ENCODE data around the gene MUC5B. TPM values are rescaled to one million over a fixed set of nuclear protein-coding genes. Genes with fewer than 3 reads are reported as not detected.
"Not testable (repeated sequence)": the region's sequence is repeated elsewhere in the genome, so short reads cannot be mapped to it uniquely, and the experiment has no call there.

The MUC5B gene, protein sequence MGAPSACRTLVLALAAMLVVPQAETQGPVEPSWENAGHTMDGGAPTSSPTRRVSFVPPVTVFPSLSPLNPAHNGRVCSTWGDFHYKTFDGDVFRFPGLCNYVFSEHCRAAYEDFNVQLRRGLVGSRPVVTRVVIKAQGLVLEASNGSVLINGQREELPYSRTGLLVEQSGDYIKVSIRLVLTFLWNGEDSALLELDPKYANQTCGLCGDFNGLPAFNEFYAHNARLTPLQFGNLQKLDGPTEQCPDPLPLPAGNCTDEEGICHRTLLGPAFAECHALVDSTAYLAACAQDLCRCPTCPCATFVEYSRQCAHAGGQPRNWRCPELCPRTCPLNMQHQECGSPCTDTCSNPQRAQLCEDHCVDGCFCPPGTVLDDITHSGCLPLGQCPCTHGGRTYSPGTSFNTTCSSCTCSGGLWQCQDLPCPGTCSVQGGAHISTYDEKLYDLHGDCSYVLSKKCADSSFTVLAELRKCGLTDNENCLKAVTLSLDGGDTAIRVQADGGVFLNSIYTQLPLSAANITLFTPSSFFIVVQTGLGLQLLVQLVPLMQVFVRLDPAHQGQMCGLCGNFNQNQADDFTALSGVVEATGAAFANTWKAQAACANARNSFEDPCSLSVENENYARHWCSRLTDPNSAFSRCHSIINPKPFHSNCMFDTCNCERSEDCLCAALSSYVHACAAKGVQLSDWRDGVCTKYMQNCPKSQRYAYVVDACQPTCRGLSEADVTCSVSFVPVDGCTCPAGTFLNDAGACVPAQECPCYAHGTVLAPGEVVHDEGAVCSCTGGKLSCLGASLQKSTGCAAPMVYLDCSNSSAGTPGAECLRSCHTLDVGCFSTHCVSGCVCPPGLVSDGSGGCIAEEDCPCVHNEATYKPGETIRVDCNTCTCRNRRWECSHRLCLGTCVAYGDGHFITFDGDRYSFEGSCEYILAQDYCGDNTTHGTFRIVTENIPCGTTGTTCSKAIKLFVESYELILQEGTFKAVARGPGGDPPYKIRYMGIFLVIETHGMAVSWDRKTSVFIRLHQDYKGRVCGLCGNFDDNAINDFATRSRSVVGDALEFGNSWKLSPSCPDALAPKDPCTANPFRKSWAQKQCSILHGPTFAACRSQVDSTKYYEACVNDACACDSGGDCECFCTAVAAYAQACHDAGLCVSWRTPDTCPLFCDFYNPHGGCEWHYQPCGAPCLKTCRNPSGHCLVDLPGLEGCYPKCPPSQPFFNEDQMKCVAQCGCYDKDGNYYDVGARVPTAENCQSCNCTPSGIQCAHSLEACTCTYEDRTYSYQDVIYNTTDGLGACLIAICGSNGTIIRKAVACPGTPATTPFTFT (N-terminal part only)
- total RNA-seq (ENCODE audit: insufficient read depth, low replicate concordance): 1.2 TPM

DNA sequence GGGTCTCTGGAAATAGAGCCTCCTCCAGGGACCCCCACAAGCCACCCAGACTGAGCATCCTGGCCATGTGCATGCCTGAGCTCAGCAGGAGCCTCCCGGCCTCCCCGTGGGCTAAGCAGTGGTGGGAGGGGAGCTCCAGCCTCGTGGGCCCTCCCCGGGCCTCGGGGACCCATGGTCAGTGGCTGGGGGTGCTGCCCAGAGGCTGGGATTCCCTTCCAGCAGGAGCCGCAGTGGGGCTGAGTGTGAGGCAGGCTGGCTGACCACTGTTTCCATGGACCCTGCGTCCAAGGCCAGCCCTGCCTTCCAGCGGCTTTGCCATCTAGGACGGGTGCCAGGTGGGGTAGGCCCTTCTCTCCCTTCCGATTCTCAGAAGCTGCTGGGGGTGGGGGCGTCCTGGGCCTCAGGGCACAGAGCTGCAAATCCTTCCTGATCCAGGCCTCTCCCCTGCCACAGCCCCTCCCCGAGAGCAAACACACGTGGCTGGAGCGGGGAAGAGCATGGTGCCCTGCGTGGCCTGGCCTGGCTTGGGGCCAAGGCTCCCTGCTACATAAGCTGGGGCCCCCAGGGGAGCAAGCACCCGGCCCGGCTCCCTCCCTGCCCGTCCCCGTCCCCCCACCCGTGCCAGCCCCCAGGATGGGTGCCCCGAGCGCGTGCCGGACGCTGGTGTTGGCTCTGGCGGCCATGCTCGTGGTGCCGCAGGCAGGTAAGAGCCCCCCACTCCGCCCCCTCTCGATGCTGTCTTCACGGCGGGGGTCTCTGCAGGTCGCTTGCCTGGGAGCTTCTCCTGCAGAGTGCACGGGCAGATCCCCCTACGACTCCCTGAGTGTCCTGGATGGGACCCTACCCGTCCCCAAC is at the start of gene MUC5B:
MUC5B (plus strand) TSS at position 576 of the 855 bp plus-strand sequence; CDS start at position 634, 58 bp downstream.
- DNase-seq (ENCODE audit: low spot score): peak; percentile 63

DNA sequence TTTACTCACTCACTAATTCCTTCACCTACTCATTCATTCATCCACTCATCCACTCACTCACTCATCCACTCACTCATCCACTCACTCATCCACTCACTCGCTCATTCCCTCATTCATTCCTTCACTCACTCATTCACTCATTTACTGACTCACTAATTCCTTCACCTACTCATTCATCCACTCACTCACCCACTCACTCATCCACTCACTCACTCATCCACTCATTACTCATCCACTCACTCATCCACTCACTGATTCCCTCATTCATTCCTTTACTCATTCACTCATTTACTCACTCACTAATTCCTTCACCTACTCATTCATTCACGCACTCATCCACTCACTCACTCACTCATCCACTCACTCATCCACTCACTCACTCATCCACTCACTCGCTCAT is 49.5 kb upstream of the MUC5B start:
- DNase-seq (ENCODE audit: low spot score): not testable (repeated sequence)

DNA sequence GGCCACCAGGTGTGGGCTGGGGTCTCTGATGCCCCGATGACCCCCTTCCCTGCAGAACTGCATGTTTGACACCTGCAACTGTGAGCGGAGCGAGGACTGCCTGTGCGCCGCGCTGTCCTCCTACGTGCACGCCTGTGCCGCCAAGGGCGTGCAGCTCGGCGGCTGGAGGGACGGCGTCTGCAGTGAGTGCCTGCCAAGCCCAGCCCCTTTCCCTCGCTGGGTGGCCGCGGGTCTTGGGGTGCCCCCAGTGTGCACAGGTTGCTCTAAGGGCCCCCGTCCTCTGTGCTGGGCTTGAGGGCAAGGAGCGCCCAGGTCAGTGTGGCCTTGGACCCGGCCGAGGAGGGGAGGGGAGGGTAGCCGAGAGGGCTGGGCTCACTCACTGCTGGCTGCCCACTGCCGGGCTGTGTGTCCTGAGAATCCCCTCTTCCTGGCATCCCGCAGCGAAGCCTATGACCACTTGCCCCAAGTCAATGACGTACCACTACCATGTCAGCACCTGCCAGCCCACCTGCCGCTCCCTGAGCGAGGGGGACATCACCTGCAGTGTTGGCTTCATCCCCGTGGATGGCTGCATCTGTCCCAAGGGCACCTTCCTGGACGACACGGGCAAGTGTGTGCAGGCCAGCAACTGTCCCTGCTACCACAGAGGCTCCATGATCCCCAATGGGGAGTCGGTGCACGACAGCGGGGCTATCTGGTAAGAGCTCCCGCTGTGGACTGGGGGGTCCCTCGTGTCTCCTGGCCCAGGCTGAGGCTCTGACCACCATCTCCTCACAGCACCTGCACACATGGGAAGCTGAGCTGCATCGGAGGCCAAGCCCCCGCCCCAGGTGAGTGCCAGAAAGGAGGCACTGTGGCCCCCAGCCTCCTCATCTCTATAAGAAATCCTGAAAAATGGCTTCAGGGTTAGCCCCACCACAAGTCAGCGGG is 48.2 kb upstream of the MUC5B start:
- no peak for DNase-seq (ENCODE audit: low spot score)

DNA sequence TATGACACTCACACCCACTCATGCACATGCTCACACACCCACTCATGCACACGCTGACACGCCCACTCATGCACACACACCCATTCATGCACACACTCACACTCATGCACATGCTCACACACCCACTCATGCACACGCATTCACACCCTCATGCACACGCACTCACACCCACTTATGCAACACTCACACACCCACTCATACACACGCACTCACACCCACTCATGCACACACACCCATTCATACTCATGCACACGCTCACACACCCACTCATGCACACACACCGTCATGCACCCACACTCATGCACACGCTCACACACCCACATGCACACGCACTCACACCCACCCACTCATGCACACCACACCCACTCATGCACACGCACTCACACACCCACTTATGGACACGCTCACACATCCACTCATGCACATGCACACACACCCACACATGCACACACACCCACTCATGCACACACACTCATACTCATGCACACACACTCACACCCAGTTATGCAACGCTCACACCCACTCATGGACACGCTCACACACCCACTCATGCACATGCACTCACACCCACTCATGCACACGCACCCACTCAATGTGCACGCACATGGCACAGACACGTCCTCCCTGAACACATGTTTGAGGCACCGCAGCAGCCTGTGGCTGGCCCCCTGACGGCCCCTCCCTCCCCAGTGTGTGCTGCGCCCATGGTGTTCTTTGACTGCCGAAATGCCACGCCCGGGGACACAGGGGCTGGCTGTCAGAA is 47.2 kb upstream of the MUC5B start:
- DNase-seq (ENCODE audit: low spot score): no peak

DNA sequence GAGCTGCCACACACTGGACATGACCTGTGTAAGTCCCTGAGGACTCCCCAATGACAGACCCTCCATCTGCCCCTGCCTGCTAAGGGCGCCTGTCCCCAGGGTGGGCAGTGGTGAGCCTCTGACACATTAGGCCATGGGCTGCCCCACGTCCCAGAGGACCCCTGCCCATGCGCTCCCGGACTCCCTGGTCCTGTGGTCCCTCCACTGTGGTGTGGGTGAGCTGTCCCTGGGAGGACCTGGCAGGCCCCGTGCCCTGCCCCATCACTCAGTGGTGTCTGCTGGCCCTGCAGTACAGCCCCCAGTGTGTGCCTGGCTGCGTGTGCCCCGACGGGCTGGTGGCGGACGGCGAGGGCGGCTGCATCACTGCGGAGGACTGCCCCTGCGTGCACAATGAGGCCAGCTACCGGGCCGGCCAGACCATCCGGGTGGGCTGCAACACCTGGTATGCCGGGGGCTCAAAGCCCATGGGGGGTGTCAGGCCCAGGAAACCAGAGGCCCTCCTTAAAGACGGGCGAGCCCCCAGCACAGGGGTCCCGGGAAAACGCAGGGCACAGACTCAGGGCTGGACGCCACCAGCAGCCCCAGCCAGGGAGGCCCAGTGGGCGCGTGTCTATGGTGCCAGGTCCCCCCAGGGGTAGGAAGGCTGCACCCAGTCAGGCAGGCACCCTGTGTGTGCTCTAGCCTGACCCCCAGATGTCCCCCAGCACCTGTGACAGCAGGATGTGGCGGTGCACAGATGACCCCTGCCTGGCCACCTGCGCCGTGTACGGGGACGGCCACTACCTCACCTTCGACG is 46.4 kb upstream of the MUC5B start:
- DNase-seq (ENCODE audit: low spot score): no peak

DNA sequence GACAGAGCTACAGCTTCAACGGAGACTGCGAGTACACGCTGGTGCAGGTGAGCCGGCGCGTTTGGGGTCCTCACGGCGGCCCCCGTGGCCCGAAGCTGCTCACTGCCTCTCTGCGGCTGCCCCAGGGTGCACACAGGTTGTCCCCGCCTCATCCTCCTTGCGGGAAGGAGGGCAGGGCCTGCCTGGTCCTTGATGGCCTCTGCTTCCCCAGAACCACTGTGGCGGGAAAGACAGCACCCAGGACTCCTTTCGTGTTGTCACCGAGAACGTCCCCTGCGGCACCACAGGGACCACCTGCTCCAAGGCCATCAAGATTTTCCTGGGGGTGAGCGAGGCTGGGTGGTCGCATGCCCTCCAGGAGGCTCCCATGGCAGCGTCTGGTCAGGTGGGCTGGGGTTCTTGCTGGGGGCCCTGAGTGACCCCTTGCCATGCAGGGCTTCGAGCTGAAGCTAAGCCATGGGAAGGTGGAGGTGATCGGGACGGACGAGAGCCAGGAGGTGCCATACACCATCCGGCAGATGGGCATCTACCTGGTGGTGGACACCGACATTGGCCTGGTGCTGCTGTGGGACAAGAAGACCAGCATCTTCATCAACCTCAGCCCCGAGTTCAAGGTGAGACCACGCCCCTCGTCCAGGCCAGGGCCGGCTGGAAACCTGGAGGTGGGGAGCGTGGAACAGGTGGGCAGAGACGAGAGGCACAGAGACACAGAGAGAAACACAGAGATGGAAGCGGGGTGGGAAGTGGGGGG is 45.7 kb upstream of the MUC5B start:
- no peak for DNase-seq (ENCODE audit: low spot score)

DNA sequence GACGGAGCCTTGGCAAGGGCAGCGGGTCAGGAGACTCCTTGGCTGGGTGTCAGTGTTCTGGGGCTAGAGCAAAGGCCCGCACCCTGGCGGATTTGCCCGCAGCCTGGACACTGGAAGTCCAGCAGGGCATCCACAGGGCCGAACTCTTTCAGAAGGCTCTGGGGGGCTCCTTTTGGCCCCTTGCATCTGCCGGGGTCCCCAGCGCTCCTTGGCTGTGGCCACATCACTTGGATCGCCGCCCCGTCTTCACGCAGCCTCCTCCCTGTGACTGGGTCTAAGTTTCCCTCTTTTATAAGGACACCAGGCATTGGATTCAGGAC is 45.1 kb upstream of the MUC5B start:
- no peak for DNase-seq (ENCODE audit: low spot score)

DNA sequence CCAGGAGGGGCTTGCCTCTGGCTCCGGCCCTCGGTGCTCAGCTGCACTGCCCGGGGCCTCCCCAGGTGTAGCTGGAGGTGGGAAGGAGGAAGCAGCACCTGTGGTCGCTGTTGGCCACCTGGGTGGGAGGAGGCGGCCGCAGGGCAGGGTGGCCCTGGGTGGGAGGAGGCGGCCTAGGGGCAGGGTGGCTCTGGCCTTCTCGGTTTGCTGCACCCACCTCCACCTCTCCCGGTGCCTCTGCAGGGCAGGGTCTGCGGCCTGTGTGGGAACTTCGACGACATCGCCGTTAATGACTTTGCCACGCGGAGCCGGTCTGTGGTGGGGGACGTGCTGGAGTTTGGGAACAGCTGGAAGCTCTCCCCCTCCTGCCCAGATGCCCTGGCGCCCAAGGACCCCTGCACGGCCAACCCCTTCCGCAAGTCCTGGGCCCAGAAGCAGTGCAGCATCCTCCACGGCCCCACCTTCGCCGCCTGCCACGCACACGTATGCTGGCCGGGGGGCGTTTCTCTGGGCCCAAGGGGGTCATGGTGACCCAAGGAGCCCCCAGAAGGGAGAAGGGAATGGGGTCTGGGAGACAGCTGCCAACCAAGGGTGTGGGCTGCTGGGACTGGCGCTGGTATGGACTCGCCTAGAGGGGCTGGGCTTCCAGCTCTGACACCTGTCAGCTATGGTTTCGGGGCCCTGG is 44.5 kb upstream of the MUC5B start:
- no peak for DNase-seq (ENCODE audit: low spot score)

DNA sequence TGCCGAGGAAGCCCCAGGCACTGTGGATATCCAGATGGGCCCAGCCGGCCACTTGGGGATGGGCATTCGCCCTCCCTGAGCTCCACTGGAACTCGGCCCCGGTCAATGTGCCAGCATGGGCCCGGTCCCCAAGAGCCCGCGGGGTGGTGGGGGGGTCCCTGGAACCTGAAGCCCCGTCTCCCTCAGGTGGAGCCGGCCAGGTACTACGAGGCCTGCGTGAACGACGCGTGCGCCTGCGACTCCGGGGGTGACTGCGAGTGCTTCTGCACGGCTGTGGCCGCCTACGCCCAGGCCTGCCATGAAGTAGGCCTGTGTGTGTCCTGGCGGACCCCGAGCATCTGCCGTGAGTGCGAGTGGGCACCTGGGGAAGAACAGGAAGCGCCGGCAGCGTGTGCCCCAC is 44.0 kb upstream of the MUC5B start:
- no peak for DNase-seq (ENCODE audit: low spot score)

DNA sequence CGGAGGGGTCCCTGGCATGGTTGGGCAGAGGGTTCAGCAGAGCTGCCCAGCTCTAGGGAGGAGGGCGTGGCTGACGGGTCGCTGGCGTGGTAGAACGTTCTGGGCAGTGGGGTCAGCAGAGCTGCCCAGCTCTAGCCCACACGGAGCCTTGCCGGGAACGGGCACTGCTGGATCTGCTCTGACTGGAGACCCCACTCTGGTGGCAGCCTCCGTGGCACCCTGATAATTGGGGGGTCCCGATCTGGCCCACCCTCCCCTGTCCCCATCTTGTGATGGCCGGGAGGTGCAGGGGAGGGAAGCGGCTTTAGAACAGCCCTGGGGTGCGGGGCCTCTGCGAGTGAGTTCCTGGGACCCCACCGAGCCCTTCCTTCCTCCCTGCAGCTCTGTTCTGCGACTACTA is 43.2 kb upstream of the MUC5B start:
- DNase-seq (ENCODE audit: low spot score): no peak

DNA sequence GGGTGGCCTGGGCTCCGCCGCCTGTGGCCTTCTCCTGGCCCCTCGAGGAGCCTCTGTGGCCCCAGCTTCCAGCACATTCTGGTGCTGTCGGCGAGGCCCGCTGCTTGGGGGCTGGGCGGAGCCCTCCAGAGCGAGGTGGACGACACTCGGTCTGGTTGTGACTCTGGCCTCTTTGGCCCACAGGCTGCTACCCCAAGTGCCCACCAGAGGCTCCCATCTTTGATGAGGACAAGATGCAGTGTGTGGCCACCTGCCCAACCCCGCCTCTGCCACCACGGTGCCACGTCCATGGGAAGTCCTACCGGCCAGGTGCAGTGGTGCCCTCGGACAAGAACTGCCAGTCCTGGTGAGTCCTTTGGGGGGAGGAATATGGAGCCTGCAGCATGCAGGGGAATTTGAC is 42.7 kb upstream of the MUC5B start:
- no peak for DNase-seq (ENCODE audit: low spot score)

DNA sequence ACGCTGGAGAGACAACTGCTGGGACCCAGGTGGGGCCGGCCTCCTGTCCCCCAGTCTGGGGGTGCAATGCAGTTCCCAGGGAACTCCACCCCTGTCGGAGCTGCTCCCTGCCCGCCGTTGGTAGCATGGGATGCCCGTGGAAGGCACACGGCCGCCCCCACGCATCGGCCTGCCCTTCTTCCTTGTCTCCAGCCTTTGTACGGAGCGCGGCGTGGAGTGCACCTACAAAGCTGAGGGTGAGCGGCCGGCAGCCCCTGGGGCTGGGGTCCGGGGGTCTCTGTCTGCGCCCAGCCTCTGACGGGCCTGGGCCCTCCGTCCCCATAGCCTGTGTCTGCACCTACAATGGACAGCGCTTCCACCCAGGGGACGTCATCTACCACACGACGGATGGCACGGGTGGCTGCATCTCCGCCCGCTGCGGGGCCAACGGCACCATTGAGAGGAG is 41.9 kb upstream of the MUC5B start:
- DNase-seq (ENCODE audit: low spot score): no peak

DNA sequence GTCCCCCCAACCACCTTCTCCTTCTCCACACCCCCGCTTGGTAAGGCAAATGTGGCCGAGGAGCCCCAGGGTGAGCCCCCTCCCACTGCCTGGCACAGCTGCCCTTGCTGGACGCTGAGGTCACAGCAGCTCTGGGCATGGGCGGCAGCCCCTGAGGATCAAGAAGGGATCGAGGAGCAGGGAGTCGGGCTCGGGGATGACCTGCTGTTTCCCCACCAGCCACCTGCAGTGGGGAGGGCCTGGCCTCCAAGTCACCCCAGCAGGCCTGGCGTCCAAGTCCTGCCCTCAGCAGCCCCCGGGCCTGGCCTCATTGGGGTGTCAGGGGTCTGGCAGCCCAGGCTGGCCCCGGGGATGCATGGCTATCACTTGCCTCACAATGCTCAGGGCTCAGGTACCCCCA is 41.4 kb upstream of the MUC5B start:
- DNase-seq (ENCODE audit: low spot score): no peak

DNA sequence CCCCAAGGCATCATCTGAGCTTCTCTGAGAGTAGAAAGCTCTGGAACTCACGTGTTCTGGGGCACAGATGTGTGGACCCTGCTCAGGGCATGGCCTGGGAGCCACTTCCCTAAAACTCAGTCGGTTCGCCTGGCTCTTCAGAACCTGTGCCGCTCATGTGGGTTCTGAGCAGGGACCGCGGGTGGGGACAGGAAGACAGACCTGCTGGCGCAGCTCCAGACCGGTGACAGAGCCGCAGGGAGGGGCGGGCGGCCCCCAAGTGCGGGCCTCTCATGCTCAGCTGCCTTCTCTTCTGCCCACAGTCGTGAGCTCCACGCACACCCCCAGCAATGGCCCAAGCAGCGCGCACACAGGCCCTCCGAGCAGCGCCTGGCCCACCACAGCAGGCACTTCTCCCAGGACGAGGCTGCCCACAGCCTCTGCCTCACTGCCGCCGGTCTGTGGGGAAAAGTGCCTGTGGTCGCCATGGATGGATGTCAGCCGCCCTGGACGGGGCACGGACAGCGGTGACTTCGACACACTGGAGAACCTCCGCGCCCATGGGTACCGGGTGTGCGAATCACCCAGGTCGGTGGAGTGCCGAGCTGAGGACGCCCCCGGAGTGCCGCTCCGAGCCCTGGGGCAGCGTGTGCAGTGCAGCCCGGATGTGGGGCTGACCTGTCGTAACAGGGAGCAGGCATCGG is 40.9 kb upstream of the MUC5B start:
- no peak for DNase-seq (ENCODE audit: low spot score)

DNA sequence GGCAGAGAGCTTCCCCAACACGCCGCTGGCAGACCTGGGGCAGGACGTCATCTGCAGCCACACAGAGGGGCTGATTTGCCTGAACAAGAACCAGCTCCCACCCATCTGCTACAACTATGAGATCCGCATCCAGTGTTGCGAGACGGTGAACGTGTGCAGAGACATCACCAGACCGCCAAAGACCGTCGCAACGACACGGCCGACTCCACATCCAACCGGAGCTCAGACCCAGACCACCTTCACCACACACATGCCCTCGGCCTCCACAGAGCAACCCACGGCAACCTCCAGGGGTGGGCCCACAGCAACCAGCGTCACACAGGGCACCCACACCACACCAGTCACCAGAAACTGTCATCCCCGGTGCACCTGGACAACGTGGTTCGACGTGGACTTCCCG is 38.7 kb upstream of the MUC5B start:
- DNase-seq (ENCODE audit: low spot score): not testable (repeated sequence)

DNA sequence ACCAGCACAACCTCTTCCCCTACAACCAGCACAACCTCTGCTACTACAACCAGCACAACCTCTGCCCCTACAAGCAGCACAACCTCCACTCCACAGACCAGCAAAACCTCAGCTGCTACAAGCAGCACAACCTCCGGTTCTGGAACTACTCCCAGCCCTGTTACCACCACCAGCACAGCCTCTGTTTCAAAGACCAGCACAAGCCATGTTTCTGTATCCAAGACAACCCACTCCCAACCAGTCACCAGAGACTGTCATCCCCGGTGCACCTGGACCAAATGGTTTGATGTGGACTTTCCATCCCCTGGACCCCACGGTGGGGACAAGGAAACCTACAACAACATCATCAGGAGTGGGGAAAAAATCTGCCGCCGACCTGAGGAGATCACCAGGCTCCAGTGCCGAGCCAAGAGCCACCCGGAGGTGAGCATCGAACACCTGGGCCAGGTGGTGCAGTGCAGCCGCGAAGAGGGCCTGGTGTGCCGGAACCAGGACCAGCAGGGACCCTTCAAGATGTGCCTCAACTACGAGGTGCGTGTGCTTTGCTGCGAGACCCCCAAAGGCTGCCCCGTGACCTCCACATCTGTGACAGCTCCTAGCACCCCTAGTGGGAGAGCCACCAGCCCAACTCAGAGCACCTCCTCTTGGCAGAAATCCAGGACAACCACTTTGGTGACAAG is 34.3 kb upstream of the MUC5B start:
- not testable (repeated sequence) for DNase-seq (ENCODE audit: low spot score)

All from umbilical cord (tissue), 2 donors.